BE2C (cell line): ENCODE results near the gene SYTL5.

Experiments used
- DNase-seq: peaks from one replicate; pipeline ENCODE4 v3.0.0-alpha.2; 2020
- H3K27me3 ChIP-seq: fragments of 250-450 bp; sonication (Bioruptor Pico); 2 replicates; pipeline ENCODE4 v1.5.1; 2020; ENCODE audit warnings: mild to moderate bottlenecking
- H3K36me3 ChIP-seq: fragments of 250-450 bp; sonication (Bioruptor Pico); 2 replicates; pipeline ENCODE4 v1.5.1; 2020; ENCODE audit warnings: mild to moderate bottlenecking
- H3K4me1 ChIP-seq: fragments of 250-450 bp; sonication (Bioruptor Pico); 2 replicates; pipeline ENCODE4 v1.5.1; 2020
- H3K4me3 ChIP-seq: 2 replicates; pipeline ENCODE4 v1.5.1; 2011; ENCODE audit warnings: low read depth, low read length
- H3K9me3 ChIP-seq: fragments of 250-450 bp; sonication (Bioruptor Pico); 2 replicates; pipeline ENCODE4 v1.5.1; 2020
- CTCF ChIP-seq: IDR thresholded peaks from 2 replicates; pipeline ENCODE4 v1.5.1; 2012; ENCODE audit warnings: mild to moderate bottlenecking, low read depth, low read length

SYTL5 gene

GRCh38 chrX:38117485-38117884 is 111.1 kb downstream of the SYTL5 start:
- Histone ChIP-seq H3K9me3 (no peaks in the 10 kb centered on the region), H3K27me3 (no peaks in the 10 kb centered on the region), H3K36me3 (no peaks in the 10 kb centered on the region), H3K4me1 (no peaks in the 10 kb centered on the region), H3K4me3 (no peak overlapping the region)
- DNase-seq: peak; percentile 14
- TF ChIP-seq CTCF: no peak

- no peak for DNase-seq
- Histone ChIP-seq H3K9me3 (no peaks in the 10 kb centered on the region), H3K4me1 (no peaks in the 10 kb centered on the region), H3K27me3 (no peaks in the 10 kb centered on the region), H3K36me3 (no peaks in the 10 kb centered on the region), H3K4me3 (no peak overlapping the region)
- TF ChIP-seq CTCF: no peak
These were observed 117.6 kb downstream of the SYTL5 start for GRCh38 chrX:38124000-38124399.

- no peaks in the 10 kb centered on the region for H3K9me3 ChIP-seq
- no peaks in the 10 kb centered on the region for H3K4me1 ChIP-seq
- H3K36me3 ChIP-seq: no peaks in the 10 kb centered on the region
- no peak overlapping the region for H3K4me3 ChIP-seq
- H3K27me3 ChIP-seq: no peaks in the 10 kb centered on the region
- TF ChIP-seq CTCF: no peak
- no peak for DNase-seq
These were observed 119.8 kb downstream of the SYTL5 start for GRCh38 chrX:38126179-38126578.

DNA sequence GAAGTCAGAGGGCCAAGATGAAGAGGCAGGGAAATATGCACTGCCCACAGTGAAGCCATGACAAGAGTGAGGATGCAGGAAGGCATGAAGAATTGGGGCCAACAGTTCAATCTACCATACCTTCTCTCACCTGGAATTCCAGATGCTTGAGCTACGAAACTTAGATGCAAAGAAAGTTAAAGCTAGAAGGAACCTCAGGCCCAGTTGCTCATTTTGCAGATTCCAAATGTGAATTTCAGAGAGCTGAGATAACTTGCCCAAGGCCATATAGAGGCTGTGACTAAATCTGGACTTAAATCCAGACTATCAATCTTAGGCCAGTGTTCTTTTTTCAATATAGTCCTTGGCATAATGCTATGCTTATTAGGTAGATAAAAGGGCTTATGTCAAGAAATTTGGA is 121.6 kb downstream of the SYTL5 start:
- TF ChIP-seq CTCF: no peak
- Histone ChIP-seq H3K36me3 (no peaks in the 10 kb centered on the region), H3K4me1 (no peaks in the 10 kb centered on the region), H3K4me3 (no peak overlapping the region), H3K9me3 (no peaks in the 10 kb centered on the region), H3K27me3 (no peaks in the 10 kb centered on the region)
- no peak for DNase-seq

DNA sequence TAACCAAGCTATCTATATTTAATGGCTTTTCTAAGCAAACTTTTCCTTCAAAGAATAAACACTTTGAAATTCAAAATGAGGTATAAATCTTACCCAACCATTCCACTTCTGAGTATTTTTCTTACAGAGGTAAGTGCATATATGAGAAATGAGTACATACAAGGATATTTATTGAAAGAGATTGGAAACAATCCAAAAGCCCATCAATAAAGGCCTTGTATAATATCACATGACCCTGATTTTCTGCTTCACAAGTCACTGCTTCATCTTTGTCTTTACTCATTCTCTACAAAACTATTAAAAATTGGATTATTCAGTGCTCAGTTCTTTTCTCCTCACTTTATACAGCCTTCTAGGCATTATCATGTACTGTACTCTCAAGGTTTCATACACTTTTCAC is 123.0 kb downstream of the SYTL5 start:
- TF ChIP-seq CTCF: no peak
- Histone ChIP-seq H3K36me3 (no peaks in the 10 kb centered on the region), H3K4me3 (no peak overlapping the region), H3K27me3 (no peaks in the 10 kb centered on the region), H3K9me3 (no peaks in the 10 kb centered on the region), H3K4me1 (no peaks in the 10 kb centered on the region)
- no peak for DNase-seq

DNA sequence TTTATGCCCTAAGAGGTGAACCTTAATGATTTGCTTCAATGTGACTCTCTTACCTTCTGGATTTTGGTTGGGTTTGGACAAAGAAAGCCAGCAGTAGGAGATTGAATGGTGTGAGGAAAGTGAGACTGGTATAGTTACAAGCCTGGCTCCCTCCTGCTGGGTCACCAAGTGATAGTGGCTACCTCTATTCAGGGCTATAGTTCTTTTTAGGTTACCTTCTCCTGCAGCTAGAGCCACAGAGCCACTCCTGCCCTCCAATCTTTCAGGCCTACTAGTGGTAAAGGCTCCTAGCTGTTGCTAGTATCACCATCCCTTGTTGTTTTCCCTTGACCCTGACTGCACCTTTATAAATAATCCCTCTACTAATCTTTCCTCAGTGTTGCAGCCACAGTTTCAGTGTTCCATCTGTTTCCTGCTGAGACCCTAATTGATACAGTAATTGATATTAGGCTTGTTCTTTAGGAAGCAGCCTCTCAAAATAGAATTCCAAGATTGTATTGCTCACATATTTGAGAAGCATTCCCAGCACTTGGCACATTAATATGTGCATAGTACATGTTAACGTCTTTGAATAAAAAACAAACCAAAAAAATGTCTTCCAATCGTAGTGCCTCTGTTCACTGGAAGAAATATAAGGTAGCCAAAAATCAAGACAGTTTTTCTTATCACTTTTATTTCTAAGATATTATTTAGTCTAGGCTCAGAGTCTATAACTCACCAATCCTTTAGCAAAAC is 132.0 kb downstream of the SYTL5 start:
- Histone ChIP-seq H3K9me3 (no peaks in the 10 kb centered on the region), H3K27me3 (no peaks in the 10 kb centered on the region), H3K4me1 (no peaks in the 10 kb centered on the region), H3K36me3 (no peaks in the 10 kb centered on the region), H3K4me3 (no peak overlapping the region)
- TF ChIP-seq CTCF: no peak
- no peak for DNase-seq
